Heart right ventricle (tissue), 16 donors: Measurements from ENCODE around the gene FKBP9. TPM values are rescaled to one million over a fixed set of nuclear protein-coding genes. Genes with fewer than 3 reads are reported as not detected.

Experiments used
- ATAC-seq, 8 donors: fragments of 200-7000 bp; cut with Tn5 transposase; one replicate each; pipeline ENCODE4 v1.9.1; 2020; ENCODE audit warnings: mild to moderate bottlenecking in 8 of 8, moderate library complexity in 8 of 8, moderate number of reproducible peaks in 1 of 8
- DNase-seq, 2 donors: peaks; one replicate each; pipeline ENCODE4 v3.0.0-alpha.2; 2020
- H3K27ac ChIP-seq, 10 donors: fragments of 200-600 bp; sonication (generic) in 2 of 10; one replicate each; pipeline versions ENCODE4 v1.5.0 to v1.8.0; 2020 to 2022; ENCODE audit warnings: mild to moderate bottlenecking in 3 of 10
- H3K27me3 ChIP-seq, 7 donors: fragments of 200-600 bp; one replicate each; pipeline ENCODE4 v1.8.0; 2021 to 2022; ENCODE audit warnings: mild to moderate bottlenecking in 2 of 7
- H3K36me3 ChIP-seq, 9 donors: fragments of 200-600 bp; sonication (generic) in 1 of 9; one replicate each; pipeline versions ENCODE4 v1.5.0 to v1.8.0; 2020 to 2022; ENCODE audit warnings: mild to moderate bottlenecking in 2 of 9
- H3K4me1 ChIP-seq, 9 donors: fragments of 200-600 bp; sonication (generic) in 1 of 9; one replicate each; pipeline versions ENCODE4 v1.5.0 to v1.8.0; 2020 to 2022; ENCODE audit warnings: mild to moderate bottlenecking in 4 of 9
- H3K4me3 ChIP-seq, 10 donors: fragments of 200-600 bp; sonication (generic) in 2 of 10; one replicate each; pipeline versions ENCODE4 v1.5.0 to v1.8.0; 2020 to 2022; ENCODE audit warnings: mild to moderate bottlenecking in 7 of 10, moderate library complexity in 2 of 10
- H3K9me3 ChIP-seq, 11 donors: fragments of 200-600 bp in 10 of 11; sonication (generic) in 2 of 11; one replicate each; pipeline versions ENCODE4 v1.5.0 to v1.8.0; 2013 to 2022; ENCODE audit warnings: mild to moderate bottlenecking in 2 of 11, control low read depth in 1 of 11, moderate library complexity in 1 of 11
- CTCF ChIP-seq, 9 donors: fragments of 200-600 bp; sonication (generic) in 2 of 9; IDR thresholded peaks; one replicate each; pipeline versions ENCODE4 v1.5.0 to v1.8.0; 2021 to 2022; ENCODE audit warnings: antibody characterized with exemption in 9 of 9, mild to moderate bottlenecking in 5 of 9, moderate library complexity in 1 of 9
- WGBS, 2 donors: extraction: QIAGEN DNeasy Blood & Tissue Kit; methylation state at CpG; one replicate each; pipeline ENCODE4 v1.1.7; 2013; ENCODE audit warnings: inconsistent platforms in 1 of 2; 5-methylcytosine and 5-hydroxymethylcytosine counted together
- intact Hi-C, 10 donors: fragments of 100-400 bp; cut with DNase I; formaldehyde crosslinking; loops; one replicate each; pipeline versions ENCODE4 v1.11.1 to v1.14.2; 2022
- long read RNA-seq, 3 donors: library from polyadenylated mRNA; unstranded; transcript quantifications; one replicate each; pipeline ENCODE4 v2.0.0, GENCODE V29; 2020 to 2021
- polyA plus RNA-seq, 2 donors: library from polyadenylated mRNA; stranded (reverse); fragments of 200-250 nt; gene quantifications; one replicate each; pipeline ENCODE4 v1.2.3, GENCODE V29; 2013
- total RNA-seq, 10 donors: library from RNA; stranded (reverse); fragmentation: NEBNext Ultra II Directional in 3 of 10; extraction: Animal tissue kit (Norgen Biotek cat#: 25700) in 3 of 10; gene quantifications; one replicate each; pipeline versions ENCODE4 v1.2.1 to v1.2.4, GENCODE V29; 2021 to 2023
- donor health status: Arrhythmogenic right ventricular cardiomyopathy.
- donor health status: ischemic (EF 13 %, LVEDD 7.1; RV severe dilation, severe dysfunction).
- donor health status: healthy with polysubstance abuse.
- donor health status: DM: no; HTN: yes; CAD: no.
- donor health status: DM: no; HTN: no; CAD: no.
- donor health status: ischemic (EF 25% LVEDD 6.9; RV normal size, moderate dysfunction).
- donor health status: ischemic (EF 25% LVEDD 5.7; RV mildly dilated, moderate dysfunction).
- donor health status: healthy.
- donor health status: DM: yes; HTN: yes; CAD: no.
- donor health status: Ischemic cardiomyopathy.
- donor health status: ischemic (EF 35%, LVEDD 5.7; RV mildly dilated, moderate dysfunction).
- donor health status: nonischemic (EF 11% LVEDD 7.7; RV severe dilation, severe dysfunction).
- donor health status: DM: yes; HTN: yes; CAD: no.
- donor health status: PGD.
- donor health status: ischemic (EF 29% LVEDD 5.4; RV normal size, mild dysfunction).
- donor health status: nonischemic (EF 23%, LVEDD 6.1; RV moderate dilation, normal function).

Gene FKBP9
- total RNA-seq (100 to 1,000 TPM; 103 to 158 (median 122) TPM), polyA plus RNA-seq (10 to 100 TPM; 32.2 to 36.7 TPM)
- long read RNA-seq, donor 1, transcript FKBP9-201 (10 exons, 3,462 nt): major isoform, 178 of 198 reads
- long read RNA-seq, donor 1, partial matches to known transcripts: 8 of 198 reads
- long read RNA-seq, donor 1, other reads (novel, unspliced or antisense): 12 of 198 reads
- long read RNA-seq, donor 2, transcript FKBP9-201 (10 exons, 3,462 nt): major isoform, 303 of 324 reads
- long read RNA-seq, donor 2, partial matches to known transcripts: 8 of 324 reads
- long read RNA-seq, donor 2, other reads (novel, unspliced or antisense): 13 of 324 reads
- long read RNA-seq, donor 3, transcript FKBP9-201 (10 exons, 3,462 nt): major isoform, 277 of 315 reads
- long read RNA-seq, donor 3, partial matches to known transcripts: 16 of 315 reads
- long read RNA-seq, donor 3, other reads (novel, unspliced or antisense): 20 of 315 reads

GRCh38 chr7:32957326-32958045, at the start of gene FKBP9:
TSS of gene FKBP9 (plus strand) at chr7:32957440. CDS start at chr7:32957574, 134 bp downstream.
- TF ChIP-seq CTCF (IDR thresholded peaks at IDR 0.05): no peak
- ATAC-seq (peak; percentile 94 to 97 (median 96)), DNase-seq (peak; percentile 84 to 95)
- intact Hi-C loops: loop anchor here in 5 of 10 donors (2.0 to 10.0 kb wide), 9 partner anchors 15 to 463 kb away; partner anchors contain the start of genes KBTBD2 (in 2 of the 5), AVL9 (in 1 of the 5), LSM5 (in 1 of the 5) and NT5C3A (in 1 of the 5)
- no peaks in the 10 kb centered on the region for H3K9me3 ChIP-seq
- peak within 1 kb of the TSS; percentile 93 to 100 (median 98) for H3K27ac ChIP-seq
- WGBS, 2 donors: 0 to 1% methylated on average over 79 to 91 of the region's 91 CpGs
- H3K4me1 ChIP-seq: peaks cover 3 to 31% (median 19%) of the 10 kb centered on the region in 9 donors
- H3K36me3 ChIP-seq: no peaks in the 10 kb centered on the region
- peaks cover 0 to 3% (median 0%) of the 10 kb centered on the region in 7 donors for H3K27me3 ChIP-seq
- peak within 1 kb of the TSS; percentile 75 to 99 (median 92) for H3K4me3 ChIP-seq

GRCh38 chr7:32910195-32910594, 47.0 kb upstream of the FKBP9 start:
- H3K36me3 ChIP-seq: peaks cover 0 to 18% (median 2%) of the 10 kb centered on the region in 9 donors
- ATAC-seq (no peak), DNase-seq (no peak)
- 86 to 97% methylated on average over 1 of the region's 1 CpG for WGBS, 2 donors
- H3K4me1 ChIP-seq: peaks cover 0 to 5% (median 2%) of the 10 kb centered on the region in 9 donors
- H3K27me3 ChIP-seq: no peaks in the 10 kb centered on the region
- intact Hi-C loops: no loop called here
- H3K9me3 ChIP-seq: no peaks in the 10 kb centered on the region
- no peak for TF ChIP-seq CTCF (IDR thresholded peaks at IDR 0.05)
- no peak overlapping the region for H3K27ac ChIP-seq
- H3K4me3 ChIP-seq: no peak overlapping the region

GRCh38 chr7:32914184-32914583, 43.1 kb upstream of the FKBP9 start:
- H3K4me1 ChIP-seq: no peaks in the 10 kb centered on the region
- TF ChIP-seq CTCF (IDR thresholded peaks at IDR 0.05): peak in 6 of 9 donors; percentile 17 to 27 (median 24)
- H3K4me3 ChIP-seq: no peak overlapping the region
- no peaks in the 10 kb centered on the region for H3K27me3 ChIP-seq
- 85 to 94% methylated on average over 1 of the region's 1 CpG for WGBS, 2 donors
- H3K9me3 ChIP-seq: no peaks in the 10 kb centered on the region
- H3K27ac ChIP-seq: no peak overlapping the region
- H3K36me3 ChIP-seq: peaks cover 0 to 58% (median 26%) of the 10 kb centered on the region in 9 donors
- ATAC-seq (peak in 3 of 8 donors; percentile 25 to 49 (median 42)), DNase-seq (no peak)
- intact Hi-C loops: no loop called here

- Histone ChIP-seq H3K4me1 (no peaks in the 10 kb centered on the region), H3K36me3 (peaks cover 0 to 67% (median 26%) of the 10 kb centered on the region in 9 donors), H3K27ac (no peak overlapping the region), H3K4me3 (no peak overlapping the region), H3K27me3 (no peaks in the 10 kb centered on the region), H3K9me3 (no peaks in the 10 kb centered on the region)
- 90 to 91% methylated on average over 5 of the region's 5 CpGs for WGBS, 2 donors
- intact Hi-C loops: no loop called here
- DNase-seq (no peak), ATAC-seq (no peak)
- no peak for TF ChIP-seq CTCF (IDR thresholded peaks at IDR 0.05)
Observed at GRCh38 chr7:32915041-32915536, 42.2 kb upstream of the FKBP9 start.
